Inflammatory macrophage (primary cell): ENCODE measurements around the gene TTLL5.
"Not testable (repeated sequence)": the region's sequence is repeated elsewhere in the genome, so short reads cannot be mapped to it uniquely, and the experiment has no call there.

ENCODE experiments used
- DNase-seq, 2 donors: peaks; one replicate each; pipeline ENCODE4 v3.0.0-alpha.2; 2020 to 2022

TTLL5 gene

DNA sequence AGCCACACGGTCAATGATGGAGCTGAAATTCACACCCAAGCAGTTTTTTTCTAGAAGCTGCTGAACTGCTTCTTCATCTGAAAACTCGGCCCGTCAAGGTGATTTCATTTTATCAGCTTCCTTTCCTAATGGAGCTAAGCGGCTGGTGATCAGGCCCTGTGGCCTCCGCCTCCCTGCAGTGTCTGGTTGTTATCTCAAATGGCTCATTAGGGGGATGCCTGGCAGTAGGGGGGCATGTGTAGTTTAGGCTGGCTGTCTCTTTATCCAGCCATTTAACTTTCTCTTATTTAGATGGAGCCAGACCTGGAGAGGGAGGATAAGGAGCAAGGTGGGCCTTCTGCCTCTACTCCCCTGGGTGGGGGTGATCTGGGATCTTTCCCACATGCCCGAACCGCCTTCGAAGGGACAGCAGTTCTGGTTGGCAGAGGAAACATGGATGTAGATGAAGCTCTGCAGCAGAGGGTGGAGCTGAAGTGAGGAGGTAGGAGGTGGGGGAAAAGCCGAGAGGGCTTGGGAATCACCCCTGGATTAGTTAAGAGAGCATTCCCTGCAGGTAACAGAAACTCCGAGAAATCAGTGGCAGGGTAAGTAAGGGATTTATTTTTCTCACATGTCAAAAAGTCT lies 256.4 kb downstream of the TTLL5 start:
- no peak for DNase-seq

DNA sequence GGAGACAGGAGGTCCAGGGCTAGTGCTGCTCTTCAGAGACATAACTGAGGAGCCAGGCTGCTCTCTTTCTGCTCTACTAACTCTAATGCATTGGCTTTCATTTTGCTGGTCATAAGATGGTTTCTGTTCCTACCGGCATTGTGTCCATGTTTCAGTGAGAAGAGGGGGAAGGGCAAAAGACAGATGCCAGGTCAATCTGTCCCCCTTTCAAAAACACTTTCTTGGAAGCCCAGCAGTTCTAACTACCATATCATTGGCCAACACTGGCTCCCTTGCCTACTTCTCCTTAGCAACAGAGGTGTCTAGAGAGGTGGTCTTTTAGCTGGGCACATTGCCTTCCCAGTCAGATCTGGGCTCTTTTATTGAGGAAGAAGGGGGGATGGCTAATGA lies 256.9 kb downstream of the TTLL5 start:
- no peak for DNase-seq

DNA sequence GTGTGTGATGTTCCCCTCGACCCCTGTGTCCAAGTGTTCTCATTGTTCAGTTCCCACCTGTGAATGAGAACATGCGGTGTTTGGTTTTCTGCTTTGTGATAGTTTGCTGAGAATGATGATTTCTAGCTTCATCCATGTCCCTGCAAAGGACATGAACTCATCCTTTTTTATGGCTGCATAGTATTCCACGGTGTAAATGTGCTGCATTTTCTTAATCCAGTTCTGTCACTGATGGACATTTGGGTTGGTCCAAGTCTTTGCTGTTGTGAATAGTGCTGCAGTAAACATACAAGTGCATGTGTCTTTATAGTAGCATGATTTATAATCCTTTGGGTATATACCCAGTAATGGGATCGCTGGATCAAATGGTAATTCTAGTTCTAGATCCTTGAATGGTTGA lies 259.4 kb downstream of the TTLL5 start:
- not testable (repeated sequence) for DNase-seq

DNA sequence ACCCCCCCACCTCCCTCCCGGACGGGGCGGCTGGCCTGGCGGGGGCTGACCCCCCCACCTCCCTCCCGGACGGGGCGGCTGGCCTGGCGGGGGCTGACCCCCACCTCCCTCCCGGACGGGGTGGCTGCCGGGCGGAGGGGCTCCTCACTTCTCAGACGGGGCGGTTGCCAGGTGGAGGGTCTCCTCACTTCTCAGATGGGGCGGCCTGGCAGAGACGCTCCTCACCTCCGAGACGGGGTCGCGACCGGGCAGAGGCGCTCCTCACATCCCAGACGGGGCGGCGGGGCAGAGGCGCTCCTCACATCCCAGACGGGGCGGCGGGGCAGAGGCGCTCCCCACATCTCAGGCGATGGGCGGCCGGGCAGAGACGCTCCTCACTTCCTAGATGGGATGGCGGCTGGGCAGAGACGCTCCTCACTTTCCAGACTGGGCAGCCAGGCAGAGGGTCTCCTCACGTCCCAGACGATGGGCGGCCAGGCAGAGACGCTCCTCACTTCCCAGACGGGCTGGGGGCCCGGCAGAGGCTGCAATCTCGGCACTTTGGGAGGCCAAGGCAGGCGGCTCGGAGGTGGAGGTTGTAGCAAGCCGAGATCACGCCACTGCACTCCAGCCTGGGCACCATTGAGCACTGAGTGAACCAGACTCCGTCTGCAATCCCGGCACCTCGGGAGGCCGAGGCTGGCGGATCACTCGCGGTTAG lies 264.2 kb downstream of the TTLL5 start:
- not testable (repeated sequence) for DNase-seq

DNA sequence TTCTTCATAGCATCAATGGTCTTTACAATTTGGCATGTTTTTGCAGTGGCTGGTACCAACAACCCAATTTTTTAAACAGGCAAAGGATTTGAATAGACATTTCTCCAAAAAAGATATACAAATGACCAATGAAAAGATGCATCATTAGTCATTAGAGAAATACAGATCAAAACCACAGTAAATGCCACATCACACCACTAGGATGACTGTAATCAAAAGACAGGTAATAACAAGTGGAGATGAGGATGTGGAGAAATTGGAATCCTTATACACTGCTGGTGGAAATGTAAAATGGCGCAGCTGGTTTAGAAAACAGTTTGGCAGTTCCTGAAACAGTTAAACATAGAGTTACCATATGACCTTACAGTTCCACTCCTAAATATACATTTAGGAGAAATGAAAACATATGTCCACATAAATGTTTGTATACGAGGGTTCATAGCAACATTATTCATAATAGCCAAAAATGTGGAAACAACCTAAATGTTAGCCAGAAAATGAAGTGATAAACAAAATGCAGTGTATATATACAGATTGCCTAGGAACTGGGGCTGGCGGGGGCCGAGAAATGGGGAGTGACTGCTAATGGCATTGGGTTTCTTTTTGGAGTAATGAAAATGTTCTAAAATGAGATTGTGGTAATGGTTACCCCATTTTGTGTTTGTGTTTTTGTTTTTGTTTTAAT lies 265.5 kb downstream of the TTLL5 start:
- no peak for DNase-seq

- no peak for DNase-seq
Measured at GRCh38 chr14:75927564-75928087, 266.6 kb downstream of the TTLL5 start.

- DNase-seq, result no peak
Measured at GRCh38 chr14:75928690-75929181, 267.7 kb downstream of the TTLL5 start.

DNA sequence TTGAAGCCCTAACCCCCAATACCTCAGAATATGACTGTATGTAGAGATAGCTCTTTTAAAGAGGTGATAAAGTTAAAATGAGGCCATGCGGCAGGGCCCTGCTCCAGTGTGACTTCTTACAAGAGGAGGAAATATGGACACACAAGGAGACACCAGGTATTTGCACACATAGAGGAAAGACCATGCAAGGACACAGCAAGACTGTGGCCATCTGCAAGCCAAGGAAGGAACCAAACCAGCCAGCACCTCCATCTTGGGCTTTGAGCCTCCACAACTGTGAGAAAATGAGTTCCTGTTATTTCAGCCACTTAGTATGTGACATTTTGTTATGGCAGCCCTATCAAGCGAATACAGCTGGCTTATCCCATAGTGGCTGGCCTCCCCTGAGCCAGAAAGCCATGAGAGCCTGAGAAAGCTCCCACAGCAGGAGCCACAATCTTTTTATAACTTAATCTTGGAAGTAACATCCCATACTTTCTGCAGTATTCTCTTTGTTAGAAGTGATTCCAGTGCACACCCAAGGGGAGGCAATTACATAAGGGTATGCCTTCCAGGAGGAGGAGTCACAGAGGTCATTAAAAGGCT lies 272.8 kb downstream of the TTLL5 start:
- DNase-seq, result no peak

DNA sequence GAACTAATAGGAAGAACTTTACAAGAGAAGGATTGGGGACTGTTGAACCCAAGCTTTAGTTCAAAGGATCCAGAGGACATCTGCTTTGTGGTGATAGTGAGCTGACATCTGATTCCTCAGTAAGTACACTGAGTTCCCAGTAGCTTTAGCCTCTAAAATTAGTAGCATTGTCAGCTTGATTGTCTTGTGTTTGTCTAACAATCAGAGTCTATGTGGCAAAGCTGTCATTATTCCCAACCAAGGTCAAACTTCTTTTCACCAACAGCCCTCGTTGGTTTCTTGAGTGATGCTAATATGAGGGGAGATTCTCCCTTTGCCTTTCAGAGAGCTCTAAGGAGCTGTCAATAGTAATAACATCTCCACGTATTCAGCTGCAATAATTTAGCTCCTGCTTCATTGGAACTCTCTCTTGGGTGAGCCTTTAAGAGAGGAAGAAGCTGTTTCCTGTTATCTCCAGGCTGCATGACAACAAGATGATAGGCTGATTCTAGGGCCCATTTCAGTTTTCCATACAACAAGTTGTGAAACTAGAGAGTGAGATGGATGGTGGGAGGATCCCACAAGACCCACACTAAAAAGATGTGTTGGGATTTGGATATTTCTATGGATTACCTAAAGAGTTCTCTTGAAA lies 274.1 kb downstream of the TTLL5 start:
- DNase-seq, result no peak

DNA sequence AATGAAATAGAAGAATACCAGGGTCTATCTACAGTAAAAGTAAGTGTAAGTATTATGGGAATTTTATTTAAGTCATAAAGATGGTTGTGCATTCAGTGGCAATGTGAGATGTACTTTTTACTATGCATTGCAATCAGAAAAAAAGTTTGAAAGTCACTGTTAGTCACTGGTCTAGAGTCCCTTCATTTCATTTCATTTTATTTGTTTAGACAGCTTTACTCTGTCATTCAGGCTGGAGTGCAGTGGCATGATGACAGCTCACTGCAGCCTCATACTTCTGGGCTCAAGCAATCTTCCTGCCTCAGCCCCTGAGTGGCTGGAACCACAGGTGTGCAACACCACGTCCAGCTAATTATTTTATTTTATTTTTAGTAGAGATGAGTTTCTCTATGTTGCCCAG lies 278.2 kb downstream of the TTLL5 start:
- no peak for DNase-seq

DNA sequence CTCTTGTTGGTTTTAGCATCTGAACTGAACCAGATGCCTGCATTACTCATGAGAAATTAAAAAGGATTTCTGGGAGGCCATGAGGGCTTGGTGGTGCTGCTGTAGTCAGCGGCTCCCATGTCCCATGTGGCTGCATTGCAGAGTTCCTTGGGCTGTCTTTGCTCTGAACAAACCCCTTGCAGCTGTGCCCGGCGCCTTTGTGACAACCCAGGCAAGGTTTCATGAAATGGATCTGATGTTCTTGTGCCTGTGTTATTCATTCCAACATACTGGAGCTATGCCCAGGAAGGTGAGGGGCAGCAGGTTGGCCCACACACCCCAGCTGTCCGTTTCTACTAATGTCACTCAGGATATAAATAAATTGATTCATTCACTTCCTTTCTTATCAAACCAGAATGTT lies 280.0 kb downstream of the TTLL5 start:
- DNase-seq, result no peak

DNA sequence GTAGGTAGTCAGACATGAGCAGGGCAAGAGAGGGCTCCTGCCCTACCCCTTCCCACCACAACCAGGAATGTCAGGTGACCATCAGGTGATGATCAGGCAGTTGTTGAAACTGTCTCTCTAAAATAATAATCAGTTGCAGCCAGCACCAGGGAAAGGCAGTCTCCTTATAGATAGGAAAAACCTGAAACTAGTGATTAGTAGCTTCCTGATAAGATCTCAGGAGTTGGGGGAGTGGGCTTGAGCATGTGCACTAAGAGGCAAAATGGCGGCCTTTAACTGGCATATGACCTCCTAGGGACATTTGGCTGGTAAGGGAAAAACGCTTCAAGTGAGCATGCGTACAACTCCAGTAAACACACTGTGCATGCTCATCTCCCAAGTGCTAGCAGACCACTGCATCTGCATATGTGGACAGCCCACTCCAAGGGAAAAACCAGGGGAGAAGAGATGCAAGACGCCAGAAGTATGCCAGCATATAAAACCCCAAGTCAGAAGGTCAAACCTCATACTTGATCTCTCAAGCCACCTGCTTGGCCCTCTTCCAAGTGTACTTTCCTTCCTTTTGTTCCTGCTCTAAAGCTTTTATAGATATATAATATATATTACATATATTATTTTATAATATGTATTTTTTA lies 283.7 kb downstream of the TTLL5 start:
- no peak for DNase-seq

- DNase-seq, result no peak
Measured at GRCh38 chr14:75946785-75947184, 285.7 kb downstream of the TTLL5 start.

DNA sequence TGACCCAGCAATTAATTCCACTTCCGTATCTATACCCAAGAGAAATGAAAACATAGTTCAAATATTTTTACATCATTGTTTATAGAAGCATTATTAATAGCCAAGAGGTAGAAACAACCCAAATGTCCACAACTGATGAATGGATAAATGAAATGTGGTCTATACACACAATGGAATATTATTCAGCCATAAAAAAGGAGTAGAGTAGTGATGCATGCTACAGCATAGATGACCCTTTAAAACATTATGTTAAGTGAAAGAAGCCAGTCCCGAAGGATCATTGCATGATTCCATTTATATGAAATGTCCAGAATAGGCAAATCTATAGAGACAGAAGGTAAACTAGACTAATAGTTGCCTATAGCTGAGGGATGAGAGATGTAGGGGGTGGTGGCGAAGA lies 291.4 kb downstream of the TTLL5 start:
- no peak for DNase-seq

DNA sequence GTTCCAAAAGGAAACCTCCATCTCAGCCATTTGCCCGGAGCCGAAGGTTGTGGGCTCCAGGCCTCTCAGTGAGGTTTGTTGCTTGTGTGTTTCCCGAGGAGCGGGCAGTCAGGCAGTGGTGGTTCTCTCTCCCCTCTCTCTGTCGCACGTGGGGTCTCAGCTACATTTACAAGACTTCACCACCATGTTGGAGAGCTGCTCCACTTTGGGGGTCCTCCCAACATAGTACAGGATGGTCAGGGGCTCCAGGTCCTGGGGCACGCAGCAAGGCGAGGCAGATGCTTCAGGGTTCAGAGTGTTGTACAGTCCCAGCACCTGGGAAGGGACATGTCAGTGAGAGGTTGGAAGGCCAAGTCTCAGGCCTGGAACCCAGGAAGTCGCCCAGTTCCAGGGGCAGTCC lies 298.0 kb downstream of the TTLL5 start:
- DNase-seq, result no peak

- DNase-seq, result no peak
Measured at GRCh38 chr14:75960231-75960630, 299.2 kb downstream of the TTLL5 start.

DNA sequence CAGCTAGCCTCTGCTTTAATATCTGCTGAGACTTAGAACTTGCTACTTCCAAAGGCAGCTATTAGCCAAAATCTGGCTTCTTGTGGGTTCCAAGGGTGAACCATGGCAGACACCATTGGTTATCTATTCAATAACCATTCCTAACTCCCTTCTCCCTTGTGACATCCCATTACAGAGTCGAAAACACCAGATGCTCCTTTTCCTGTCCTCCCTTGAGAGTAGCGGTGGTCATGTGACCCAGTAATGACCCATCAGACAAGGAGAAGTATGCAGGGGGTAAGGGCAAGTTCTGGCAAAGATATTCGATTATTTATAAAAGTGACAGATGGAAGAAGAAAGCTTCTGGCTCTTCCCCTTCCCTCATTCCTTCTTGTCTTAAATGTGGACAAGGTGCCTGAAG lies 300.6 kb downstream of the TTLL5 start:
- no peak for DNase-seq

GRCh38 chr14:75967866-75968265 lies 306.8 kb downstream of the TTLL5 start:
- no peak for DNase-seq

- no peak for DNase-seq
Measured at GRCh38 chr14:75968456-75968855, 307.4 kb downstream of the TTLL5 start.

GRCh38 chr14:75969126-75969525 lies 308.1 kb downstream of the TTLL5 start:
- DNase-seq, result no peak

DNA sequence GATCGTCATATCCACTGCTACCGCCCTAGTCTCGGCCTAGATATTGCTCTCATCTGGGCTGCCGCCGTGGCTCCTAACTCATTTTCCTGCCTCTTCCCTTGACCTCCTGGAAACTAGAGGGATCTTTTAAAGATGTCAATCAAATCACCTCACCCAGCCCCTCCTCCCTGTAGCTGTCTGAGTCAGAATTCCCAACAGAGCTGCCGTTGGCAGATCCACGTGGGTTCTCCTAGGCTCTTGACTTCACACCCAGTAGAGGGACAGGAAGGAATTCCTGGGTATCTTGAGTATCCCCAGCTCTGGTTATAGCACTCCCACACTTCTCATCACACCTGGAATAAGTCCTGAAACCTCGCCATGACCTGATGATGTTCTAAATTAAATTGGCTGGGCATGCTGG lies 308.8 kb downstream of the TTLL5 start:
- DNase-seq, result no peak

- no peak for DNase-seq
Measured at GRCh38 chr14:75970989-75971388, 309.9 kb downstream of the TTLL5 start.
